Lower leg skin (tissue), 3 donors: ENCODE data around the gene CLIC3.

Experiments used
- POLR2A ChIP-seq, 2 donors: fragments of 450-650 bp; IDR thresholded peaks; one replicate each; pipeline ENCODE4 v1.6.1; 2016 to 2017; ENCODE audit warnings: antibody characterized with exemption in 2 of 2, mild to moderate bottlenecking in 1 of 2, moderate library complexity in 1 of 2
- TF ChIP-seq, protein P1 (sequence below), 3 donors: fragments of 450-650 bp; IDR thresholded peaks; one replicate each; pipeline ENCODE4 v1.5.1; 2016; ENCODE audit warnings: antibody characterized with exemption in 3 of 3, mild to moderate bottlenecking in 3 of 3, moderate library complexity in 2 of 3

DNA sequence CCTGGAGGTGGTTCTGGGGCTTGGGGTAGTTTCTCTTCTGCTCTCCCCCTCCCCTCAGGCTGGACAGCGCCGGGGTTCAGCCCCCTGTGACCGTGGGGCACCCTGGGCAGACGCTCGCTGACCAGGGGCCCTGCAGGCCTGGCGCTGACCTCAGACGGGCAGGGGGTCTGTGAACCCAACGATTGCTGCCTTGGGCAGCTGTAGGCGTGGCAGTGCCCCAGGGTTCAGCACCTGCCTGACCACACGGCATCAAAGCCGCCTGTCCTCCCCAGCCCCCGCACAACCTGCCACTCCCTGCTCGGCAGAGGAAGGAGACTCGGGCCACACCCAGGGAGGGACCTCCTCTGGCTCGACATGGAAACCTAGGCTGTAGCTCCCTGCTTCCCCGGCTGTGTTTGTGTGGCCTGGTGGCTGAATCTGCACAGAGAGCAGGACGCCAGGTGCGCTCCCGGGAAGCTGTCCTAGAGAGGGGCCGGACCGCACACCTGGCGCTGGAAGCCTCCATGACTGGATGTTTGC is 32.1 kb downstream of the CLIC3 start:
- TF ChIP-seq, protein P1, sequence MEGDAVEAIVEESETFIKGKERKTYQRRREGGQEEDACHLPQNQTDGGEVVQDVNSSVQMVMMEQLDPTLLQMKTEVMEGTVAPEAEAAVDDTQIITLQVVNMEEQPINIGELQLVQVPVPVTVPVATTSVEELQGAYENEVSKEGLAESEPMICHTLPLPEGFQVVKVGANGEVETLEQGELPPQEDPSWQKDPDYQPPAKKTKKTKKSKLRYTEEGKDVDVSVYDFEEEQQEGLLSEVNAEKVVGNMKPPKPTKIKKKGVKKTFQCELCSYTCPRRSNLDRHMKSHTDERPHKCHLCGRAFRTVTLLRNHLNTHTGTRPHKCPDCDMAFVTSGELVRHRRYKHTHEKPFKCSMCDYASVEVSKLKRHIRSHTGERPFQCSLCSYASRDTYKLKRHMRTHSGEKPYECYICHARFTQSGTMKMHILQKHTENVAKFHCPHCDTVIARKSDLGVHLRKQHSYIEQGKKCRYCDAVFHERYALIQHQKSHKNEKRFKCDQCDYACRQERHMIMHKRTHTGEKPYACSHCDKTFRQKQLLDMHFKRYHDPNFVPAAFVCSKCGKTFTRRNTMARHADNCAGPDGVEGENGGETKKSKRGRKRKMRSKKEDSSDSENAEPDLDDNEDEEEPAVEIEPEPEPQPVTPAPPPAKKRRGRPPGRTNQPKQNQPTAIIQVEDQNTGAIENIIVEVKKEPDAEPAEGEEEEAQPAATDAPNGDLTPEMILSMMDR (IDR thresholded peaks at IDR 0.05), result no peak
- no peak for TF ChIP-seq POLR2A (IDR thresholded peaks at IDR 0.05)
